ENCODE measurements around the gene BAIAP2L1.
A peak's percentile ranks its signal among the peaks of the same experiment; 100 is the strongest.

Gene BAIAP2L1

GRCh38 chr7:98242342-98242741 is 158.5 kb downstream of the BAIAP2L1 start:
- Histone ChIP-seq H3K14ac (ENCODE audit: low read length) (no peak overlapping the region), H3K4me1 (ENCODE audit: control insufficient read depth in 2 of 2, insufficient read depth in 1 of 2, low read depth in 1 of 2, low read length in 2 of 2) (peaks cover 2 to 4% of the 10 kb centered on the region in 2 donors), H3K9ac (ENCODE audit: low read depth, low read length, poor library complexity) (no peak overlapping the region), H3K36me3 (replicated peaks in 1 of 2; ENCODE audit: control insufficient read depth in 2 of 2, insufficient read depth in 2 of 2, low read length in 2 of 2) (peaks cover 7 to 31% of the 10 kb centered on the region in 2 donors), H3K18ac (ENCODE audit: low read length) (no peak overlapping the region), H4K8ac (ENCODE audit: low read depth, low read length) (no peak overlapping the region), H2AFZ (ENCODE audit: low read length) (no peak overlapping the region), H3K9me3 (replicated peaks in 1 of 2; ENCODE audit: control insufficient read depth in 2 of 2, insufficient read depth in 1 of 2, low read depth in 1 of 2, low read length in 2 of 2) (no peaks in the 10 kb centered on the region), H3K4ac (ENCODE audit: low read length) (no peak overlapping the region), H2BK120ac (ENCODE audit: low read depth, low read length) (no peak overlapping the region), H2BK12ac (ENCODE audit: low read length) (no peak overlapping the region), H2BK5ac (ENCODE audit: low read length) (no peak overlapping the region), H2BK15ac (ENCODE audit: low read length) (no peak overlapping the region), H3K4me3 (ENCODE audit: low read length in 2 of 2) (no peak overlapping the region), H4K91ac (ENCODE audit: low read depth, low read length, poor library complexity) (no peak overlapping the region), H3K27ac (replicated peaks; ENCODE audit: low read length) (no peak overlapping the region), H3K4me2 (ENCODE audit: insufficient read depth, low read length, poor library complexity, severe bottlenecking) (no peak overlapping the region), H3K79me1 (ENCODE audit: low read depth, low read length) (peaks cover 3% of the 10 kb centered on the region), H3K27me3 (ENCODE audit: control insufficient read depth in 3 of 3, insufficient read depth in 3 of 3, low read depth in 1 of 3, low read length in 3 of 3) (no peaks in the 10 kb centered on the region), H3K23ac (ENCODE audit: low read depth, low read length, poor library complexity) (no peak overlapping the region), H2AK5ac (ENCODE audit: low read depth, low read length) (peak overlapping the region; percentile 66)
- WGBS, 2 donors (ENCODE audit: extremely low coverage in 2 of 2, insufficient read length in 2 of 2, insufficient replicate concordance in 1 of 2), result no CpG with 5 or more reads among the region's 1 CpG
- no peak for DNase-seq (ENCODE audit: low spot score)

DNA sequence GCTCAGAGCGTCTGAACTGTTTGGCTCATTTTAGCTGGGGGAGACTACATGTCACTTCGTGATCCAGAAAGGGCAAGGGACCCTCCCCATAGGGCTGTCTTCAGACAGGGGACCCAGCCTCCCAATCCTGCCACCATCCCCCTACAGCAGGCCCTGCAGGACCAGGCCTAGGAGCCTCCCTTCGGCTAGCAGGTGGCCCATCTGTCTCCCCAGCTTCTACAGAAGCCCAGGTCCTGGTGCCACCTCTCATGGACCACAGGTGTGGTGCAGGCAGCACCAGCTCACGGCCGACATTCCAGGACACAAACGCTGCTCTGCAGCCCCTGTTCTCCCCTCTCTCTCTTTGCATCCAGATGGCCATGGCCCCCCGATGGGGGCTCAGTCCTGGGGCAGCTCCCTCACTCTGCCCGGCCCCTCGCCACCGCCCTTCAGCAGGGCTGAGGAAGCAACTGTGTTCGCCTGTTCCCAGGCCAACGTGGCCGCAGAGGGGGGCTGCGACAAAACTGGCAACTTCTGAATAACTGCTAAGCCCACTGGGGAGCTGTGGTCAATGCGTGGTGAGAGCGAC is 159.1 kb downstream of the BAIAP2L1 start:
- H2BK15ac ChIP-seq (ENCODE audit: low read length), result no peak overlapping the region
- H3K4me3 ChIP-seq (ENCODE audit: low read length in 2 of 2), result no peak overlapping the region
- no peaks in the 10 kb centered on the region for H3K27me3 ChIP-seq (ENCODE audit: control insufficient read depth in 3 of 3, insufficient read depth in 3 of 3, low read depth in 1 of 3, low read length in 3 of 3)
- peak overlapping the region; percentile 66 for H2AK5ac ChIP-seq (ENCODE audit: low read depth, low read length)
- peaks cover 7 to 31% of the 10 kb centered on the region in 2 donors for H3K36me3 ChIP-seq (replicated peaks in 1 of 2; ENCODE audit: control insufficient read depth in 2 of 2, insufficient read depth in 2 of 2, low read length in 2 of 2)
- peaks cover 3% of the 10 kb centered on the region for H3K79me1 ChIP-seq (ENCODE audit: low read depth, low read length)
- no peak overlapping the region for H3K23ac ChIP-seq (ENCODE audit: low read depth, low read length, poor library complexity)
- H4K91ac ChIP-seq (ENCODE audit: low read depth, low read length, poor library complexity), result no peak overlapping the region
- peak overlapping the region; percentile 23 for H3K18ac ChIP-seq (ENCODE audit: low read length)
- no peak overlapping the region for H3K4me2 ChIP-seq (ENCODE audit: insufficient read depth, low read length, poor library complexity, severe bottlenecking)
- no peak overlapping the region for H2AFZ ChIP-seq (ENCODE audit: low read length)
- no peak overlapping the region for H2BK12ac ChIP-seq (ENCODE audit: low read length)
- H4K8ac ChIP-seq (ENCODE audit: low read depth, low read length), result no peak overlapping the region
- H3K9me3 ChIP-seq (replicated peaks in 1 of 2; ENCODE audit: control insufficient read depth in 2 of 2, insufficient read depth in 1 of 2, low read depth in 1 of 2, low read length in 2 of 2), result no peaks in the 10 kb centered on the region
- peaks cover 2 to 4% of the 10 kb centered on the region in 2 donors for H3K4me1 ChIP-seq (ENCODE audit: control insufficient read depth in 2 of 2, insufficient read depth in 1 of 2, low read depth in 1 of 2, low read length in 2 of 2)
- H2BK120ac ChIP-seq (ENCODE audit: low read depth, low read length), result peak overlapping the region; percentile 10
- no peak overlapping the region for H3K4ac ChIP-seq (ENCODE audit: low read length)
- no peak overlapping the region for H2BK5ac ChIP-seq (ENCODE audit: low read length)
- no peak overlapping the region for H3K14ac ChIP-seq (ENCODE audit: low read length)
- DNase-seq (ENCODE audit: low spot score), result no peak
- H3K27ac ChIP-seq (replicated peaks; ENCODE audit: low read length), result no peak overlapping the region
- peak overlapping the region; percentile 30 for H3K9ac ChIP-seq (ENCODE audit: low read depth, low read length, poor library complexity)
- WGBS, 2 donors (ENCODE audit: extremely low coverage in 2 of 2, insufficient read length in 2 of 2, insufficient replicate concordance in 1 of 2), result no CpG with 5 or more reads among the region's 16 CpGs
